ENCODE data around the gene CXCL5. TPM values are rescaled to one million over a fixed set of nuclear protein-coding genes. Genes with fewer than 3 reads are reported as not detected.

CXCL5 gene
- total and polyA plus RNA-seq, 2 of the 4 experiments (the other 2 are of a cell fraction): 0.14 TPM; not detected in 1

- Histone ChIP-seq H4K91ac (ENCODE audit: insufficient read depth, low read depth, low read length) (peak overlapping the region; percentile 31; the same call in 1 of the 2 replicates), H3K9me1 (ENCODE audit: insufficient read depth, low read length) (peaks cover 6% of the 10 kb centered on the region), H3K23ac (ENCODE audit: low read depth, low read length) (peak overlapping the region; percentile 11; the same call in 1 of the 2 replicates), H2BK15ac (ENCODE audit: low read depth, low read length) (peak overlapping the region; percentile 71; the same call in 2 of the 3 replicates), H3K4me1 (ENCODE audit: control insufficient read depth, insufficient read depth, low read length) (peaks cover 8% of the 10 kb centered on the region), H3K79me1 (ENCODE audit: low read depth in 1 of 2, low read length in 2 of 2) (no peaks in the 10 kb centered on the region), H4K20me1 (ENCODE audit: insufficient read depth, low read length) (no peaks in the 10 kb centered on the region), H2AK9ac (replicated peaks; ENCODE audit: low read depth, low read length, poor library complexity) (no peak overlapping the region), H3K9ac (ENCODE audit: low read depth, low read length) (no peak overlapping the region), H4K5ac (ENCODE audit: low read depth, low read length) (no peak overlapping the region), H3K4me2 (ENCODE audit: low read depth, low read length) (peak overlapping the region; percentile 65; the same call in 1 of the 2 replicates), H2AK5ac (ENCODE audit: low read depth, low read length) (peak overlapping the region; percentile 90; the same call in 1 of the 2 replicates), H2BK20ac (ENCODE audit: low read depth, low read length) (peak overlapping the region; percentile 75), H3K4me3 (ENCODE audit: insufficient read depth, low read depth, low read length) (no peak overlapping the region), H2BK5ac (ENCODE audit: low read depth, low read length, poor library complexity, severe bottlenecking) (no peak overlapping the region), H3K36me3 (ENCODE audit: control insufficient read depth, insufficient read depth, low read length) (no peaks in the 10 kb centered on the region), H2BK120ac (ENCODE audit: low read depth, low read length) (peak overlapping the region; percentile 60), H3K18ac (ENCODE audit: low read depth, low read length) (peak overlapping the region; percentile 69; the same call in 1 of the 2 replicates), H3K27me3 (ENCODE audit: control insufficient read depth, insufficient read depth, low read length) (no peaks in the 10 kb centered on the region), H3K4ac (ENCODE audit: low read depth, low read length) (peak overlapping the region; percentile 66), H3K56ac (ENCODE audit: extremely low read depth, insufficient read depth, low read length) (no peak overlapping the region), H3K27ac (ENCODE audit: insufficient read depth, low read length) (no peak overlapping the region), H3K14ac (replicated peaks; ENCODE audit: low read depth, low read length) (peak overlapping the region; percentile 42), H4K8ac (ENCODE audit: low read depth in 2 of 2, low read length in 2 of 2) (peak overlapping the region in 1 of 2 experiments; percentile 42; a peak in 1 of 4 replicates), H2AFZ (replicated peaks; ENCODE audit: low read length, poor library complexity) (no peak overlapping the region), H3K9me3 (ENCODE audit: control insufficient read depth, insufficient read depth, low read length) (0 out of 2 replicates have a peak, but pooled peaks cover 2% of the 10 kb centered on the region)
- ChIA-PET CTCF (interaction anchor here (0.5 kb wide), 1 partner anchor 52 kb away, joined by 3 read pairs; no protein-coding TSS in a partner anchor), POLR2A (ENCODE audit: unreplicated experiment) (no interaction called here)
- no CpG with 5 or more reads among the region's 3 CpGs for WGBS, 2 experiments (ENCODE audit: extremely low coverage in 2 of 2, insufficient read length in 1 of 2)
- no TSS peak for BruUV-seq (replicated peaks)
- no peak for DNase-seq
- no peak for ATAC-seq (ENCODE audit: low read depth)
- in situ Hi-C loops (cut with MboI; ENCODE audit: low sequenced_read_pairs): no loop called here
- dilution Hi-C loops (cut with HindIII; ENCODE audit: low sequenced_read_pairs, unreplicated experiment): no loop called here
- intact Hi-C loops (cut with micrococcal nuclease): no loop called here
- TF ChIP-seq MAZ (IDR thresholded peaks at IDR 0.05; ENCODE audit: borderline replicate concordance, low read depth, low read length) (no peak), CTCF (conservative IDR thresholded peaks at IDR 0.05; ENCODE audit: low read depth, low read length) (no peak), BHLHE40 (IDR thresholded peaks at IDR 0.05; ENCODE audit: low read depth, low read length) (no peak), ELK1 (IDR thresholded peaks at IDR 0.05; ENCODE audit: borderline replicate concordance, low read depth, low read length) (no peak), RFX5 (IDR thresholded peaks at IDR 0.05; ENCODE audit: low read depth, low read length) (no peak), NFE2L2 (IDR thresholded peaks at IDR 0.05; ENCODE audit: low read depth, low read length) (no peak), USF2 (IDR thresholded peaks at IDR 0.05; ENCODE audit: low read depth, low read length) (no peak), SMC3 (IDR thresholded peaks at IDR 0.05; ENCODE audit: low read depth, low read length) (no peak), FOS (IDR thresholded peaks at IDR 0.05; ENCODE audit: low read depth, low read length) (no peak), POLR2A (IDR thresholded peaks at IDR 0.05; ENCODE audit: low read depth, low read length) (no peak), CEBPB (IDR thresholded peaks at IDR 0.05; ENCODE audit: low read depth, low read length) (no peak), RAD21 (IDR thresholded peaks at IDR 0.05; ENCODE audit: low read length) (no peak), CHD1 (IDR thresholded peaks at IDR 0.05; ENCODE audit: low read depth, low read length) (no peak), MAFK (IDR thresholded peaks at IDR 0.05; ENCODE audit: low read depth, low read length) (no peak), MXI1 (IDR thresholded peaks at IDR 0.05; ENCODE audit: borderline replicate concordance, low read depth, low read length) (no peak), RCOR1 (IDR thresholded peaks at IDR 0.05; ENCODE audit: insufficient replicate concordance, low read length) (no peak)
Observed at GRCh38 chr4:73979407-73979957, 19.0 kb downstream of the CXCL5 start.
